Activated gamma-delta T cell treated with Interleukin-2 at 50 U/mL for 16 hours (primary cell): ENCODE data around the gene KLHL30.

ENCODE experiments used
- DNase-seq: peaks from one replicate; pipeline ENCODE4 v3.0.0-alpha.2; 2020

KLHL30 gene

GRCh38 chr2:238119756-238120462 lies 18.6 kb upstream of the KLHL30 start:
- DNase-seq: no peak

GRCh38 chr2:238120463-238121298 lies 17.8 kb upstream of the KLHL30 start:
- DNase-seq: no peak

GRCh38 chr2:238121511-238122286 lies 16.8 kb upstream of the KLHL30 start:
- DNase-seq: no peak

- no peak for DNase-seq
Observed at GRCh38 chr2:238122287-238123217, 15.9 kb upstream of the KLHL30 start.

- no peak for DNase-seq
Observed at GRCh38 chr2:238123218-238123971, 15.1 kb upstream of the KLHL30 start.

GRCh38 chr2:238123991-238124470 lies 14.4 kb upstream of the KLHL30 start:
- DNase-seq: no peak

- no peak for DNase-seq
Observed at GRCh38 chr2:238124488-238125126, 13.9 kb upstream of the KLHL30 start.

GRCh38 chr2:238125127-238125885 lies 13.2 kb upstream of the KLHL30 start:
- no peak for DNase-seq

GRCh38 chr2:238126338-238126737 lies 12.1 kb upstream of the KLHL30 start:
- DNase-seq: no peak

- DNase-seq: no peak
Observed at GRCh38 chr2:238126775-238127164, 11.7 kb upstream of the KLHL30 start.

- DNase-seq: no peak
Observed at GRCh38 chr2:238127165-238128060, 11.1 kb upstream of the KLHL30 start.

- DNase-seq: no peak
Observed at GRCh38 chr2:238128061-238128440, 10.4 kb upstream of the KLHL30 start.

GRCh38 chr2:238128534-238129001 lies 9.9 kb upstream of the KLHL30 start:
- no peak for DNase-seq

- no peak for DNase-seq
Observed at GRCh38 chr2:238129166-238130010, 9.1 kb upstream of the KLHL30 start.

GRCh38 chr2:238130111-238130695 lies 8.3 kb upstream of the KLHL30 start:
- no peak for DNase-seq

GRCh38 chr2:238130696-238131628 lies 7.5 kb upstream of the KLHL30 start:
- DNase-seq: no peak
